ENCODE results near the gene COPG1.

GRCh38 chr3:129254536-129255230 lies 5.3 kb downstream of the COPG1 start:
- no peak for TF ChIP-seq CTCF (IDR thresholded peaks at IDR 0.05)
- TF ChIP-seq EZH2 (IDR thresholded peaks at IDR 0.05), result no peak

All from neural progenitor cell (in vitro differentiated cells).